ENCODE results near the gene TANC1. TPM values are rescaled to one million over a fixed set of nuclear protein-coding genes. Genes with fewer than 3 reads are reported as not detected.

The TANC1 gene
- total RNA-seq, 6 donors from 2014 or later, result 41.6 to 101 (median 75.5) TPM

DNA sequence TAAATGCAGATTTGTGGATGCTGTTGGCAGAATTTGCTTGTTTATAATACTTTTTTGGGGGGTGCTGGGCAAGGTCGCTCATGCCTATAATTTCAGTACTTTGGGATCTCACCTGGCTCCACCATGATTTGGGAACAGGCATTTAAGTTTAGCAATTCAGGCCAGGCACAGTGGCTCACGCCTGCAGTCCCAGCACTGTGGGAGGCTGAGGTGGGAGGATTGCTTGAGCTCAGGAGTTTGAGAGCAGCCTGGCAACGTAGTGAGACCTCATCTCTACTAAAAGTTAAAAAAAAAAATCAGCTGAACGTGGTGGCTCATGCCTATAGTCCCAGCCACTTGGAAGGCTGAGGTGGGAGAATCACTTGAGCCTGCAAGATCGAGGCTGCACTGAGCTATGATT is 20.7 kb downstream of the TANC1 start:
- H3K4me3 ChIP-seq, result no peak overlapping the region
- WGBS, 2 donors, result 86 to 89% methylated on average over 5 of the region's 5 CpGs
- no peaks in the 10 kb centered on the region for H3K9me3 ChIP-seq
- ATAC-seq (ENCODE audit: low FRiP score in 2 of 2) (no peak), DNase-seq (no peak)
- H3K27ac ChIP-seq, result no peak overlapping the region
- TF ChIP-seq POLR2A (IDR thresholded peaks at IDR 0.05) (no peak), POLR2AphosphoS5 (IDR thresholded peaks at IDR 0.05) (no peak), EP300 (IDR thresholded peaks at IDR 0.05) (no peak)
- TF ChIP-seq, protein P1, sequence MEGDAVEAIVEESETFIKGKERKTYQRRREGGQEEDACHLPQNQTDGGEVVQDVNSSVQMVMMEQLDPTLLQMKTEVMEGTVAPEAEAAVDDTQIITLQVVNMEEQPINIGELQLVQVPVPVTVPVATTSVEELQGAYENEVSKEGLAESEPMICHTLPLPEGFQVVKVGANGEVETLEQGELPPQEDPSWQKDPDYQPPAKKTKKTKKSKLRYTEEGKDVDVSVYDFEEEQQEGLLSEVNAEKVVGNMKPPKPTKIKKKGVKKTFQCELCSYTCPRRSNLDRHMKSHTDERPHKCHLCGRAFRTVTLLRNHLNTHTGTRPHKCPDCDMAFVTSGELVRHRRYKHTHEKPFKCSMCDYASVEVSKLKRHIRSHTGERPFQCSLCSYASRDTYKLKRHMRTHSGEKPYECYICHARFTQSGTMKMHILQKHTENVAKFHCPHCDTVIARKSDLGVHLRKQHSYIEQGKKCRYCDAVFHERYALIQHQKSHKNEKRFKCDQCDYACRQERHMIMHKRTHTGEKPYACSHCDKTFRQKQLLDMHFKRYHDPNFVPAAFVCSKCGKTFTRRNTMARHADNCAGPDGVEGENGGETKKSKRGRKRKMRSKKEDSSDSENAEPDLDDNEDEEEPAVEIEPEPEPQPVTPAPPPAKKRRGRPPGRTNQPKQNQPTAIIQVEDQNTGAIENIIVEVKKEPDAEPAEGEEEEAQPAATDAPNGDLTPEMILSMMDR (IDR thresholded peaks at IDR 0.05), result no peak
- peaks cover 23 to 50% (median 44%) of the 10 kb centered on the region in 4 donors for H3K4me1 ChIP-seq
- H3K27me3 ChIP-seq, result no peaks in the 10 kb centered on the region
- H3K36me3 ChIP-seq, result no peaks in the 10 kb centered on the region

DNA sequence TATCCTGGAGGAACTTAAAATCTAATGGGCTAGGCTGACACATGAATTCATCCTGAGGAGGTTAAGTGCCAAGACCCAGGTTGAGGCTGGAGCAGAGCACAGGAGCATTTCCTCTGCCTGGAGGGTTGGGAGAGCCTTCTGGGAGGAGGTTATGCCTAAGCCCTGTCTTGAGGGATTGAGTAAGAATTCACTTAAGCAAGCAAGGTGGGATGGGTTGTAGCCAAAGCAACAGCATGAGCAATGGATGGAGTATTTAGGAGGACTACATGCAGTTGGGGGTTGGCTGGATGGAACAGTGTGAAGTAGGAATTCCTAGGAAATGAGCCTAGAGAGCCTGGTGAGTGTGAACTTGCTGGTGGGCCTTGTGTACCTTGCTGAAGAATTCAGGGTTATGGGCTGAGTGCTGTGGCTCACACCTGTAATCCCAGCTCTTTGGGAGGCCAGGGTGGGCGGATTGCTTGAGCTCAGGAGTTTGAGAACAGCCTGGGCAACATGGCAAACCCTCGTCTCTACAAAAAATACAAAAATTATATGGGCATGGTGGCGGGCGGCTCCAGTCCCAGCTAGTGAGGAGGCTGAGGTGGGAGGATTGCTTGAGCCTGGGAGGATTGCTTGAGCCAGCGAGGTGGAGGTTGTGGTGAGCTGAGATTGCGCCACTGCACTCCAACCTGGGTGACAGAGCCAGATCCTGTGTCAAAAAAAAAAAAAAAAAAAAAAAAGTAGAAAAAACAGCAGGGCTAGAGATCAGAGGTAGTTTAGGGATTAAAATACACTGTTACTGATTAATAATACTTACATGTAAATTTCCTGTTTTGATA is 22.2 kb downstream of the TANC1 start:
- Histone ChIP-seq H3K36me3 (no peaks in the 10 kb centered on the region), H3K27ac (no peak overlapping the region), H3K4me1 (peaks cover 26 to 44% (median 41%) of the 10 kb centered on the region in 4 donors), H3K4me3 (no peak overlapping the region), H3K9me3 (no peaks in the 10 kb centered on the region), H3K27me3 (no peaks in the 10 kb centered on the region)
- TF ChIP-seq EP300 (IDR thresholded peaks at IDR 0.05) (no peak), POLR2AphosphoS5 (IDR thresholded peaks at IDR 0.05) (no peak), POLR2A (IDR thresholded peaks at IDR 0.05) (no peak)
- TF ChIP-seq, protein P1 (IDR thresholded peaks at IDR 0.05), result no peak
- WGBS, 2 donors, result 92 to 95% methylated on average over 6 of the region's 6 CpGs
- DNase-seq (no peak), ATAC-seq (ENCODE audit: low FRiP score in 2 of 2) (peak in 1 of 2 donors; percentile 7)

DNA sequence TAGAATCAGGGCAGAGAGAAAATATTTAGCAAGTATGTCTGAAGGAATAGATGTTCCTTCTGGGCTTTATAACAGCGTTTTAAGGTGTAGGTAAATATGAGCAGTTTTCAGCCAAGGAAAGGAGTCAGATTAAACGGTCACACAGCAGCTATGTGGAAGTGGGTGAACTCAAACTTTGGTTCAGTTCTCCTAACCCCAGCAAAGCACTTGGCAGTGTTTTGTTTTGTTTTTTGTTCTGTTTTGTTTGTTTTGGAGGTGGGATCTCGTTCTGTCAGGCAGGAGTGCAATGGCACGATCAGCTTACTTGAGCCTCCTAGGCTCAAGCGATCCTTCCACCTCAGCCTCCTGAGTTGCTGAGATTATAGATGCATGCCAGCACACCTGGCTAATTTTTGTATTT is 24.6 kb downstream of the TANC1 start:
- WGBS, 2 donors, result 77 to 82% methylated on average over 5 of the region's 5 CpGs

DNA sequence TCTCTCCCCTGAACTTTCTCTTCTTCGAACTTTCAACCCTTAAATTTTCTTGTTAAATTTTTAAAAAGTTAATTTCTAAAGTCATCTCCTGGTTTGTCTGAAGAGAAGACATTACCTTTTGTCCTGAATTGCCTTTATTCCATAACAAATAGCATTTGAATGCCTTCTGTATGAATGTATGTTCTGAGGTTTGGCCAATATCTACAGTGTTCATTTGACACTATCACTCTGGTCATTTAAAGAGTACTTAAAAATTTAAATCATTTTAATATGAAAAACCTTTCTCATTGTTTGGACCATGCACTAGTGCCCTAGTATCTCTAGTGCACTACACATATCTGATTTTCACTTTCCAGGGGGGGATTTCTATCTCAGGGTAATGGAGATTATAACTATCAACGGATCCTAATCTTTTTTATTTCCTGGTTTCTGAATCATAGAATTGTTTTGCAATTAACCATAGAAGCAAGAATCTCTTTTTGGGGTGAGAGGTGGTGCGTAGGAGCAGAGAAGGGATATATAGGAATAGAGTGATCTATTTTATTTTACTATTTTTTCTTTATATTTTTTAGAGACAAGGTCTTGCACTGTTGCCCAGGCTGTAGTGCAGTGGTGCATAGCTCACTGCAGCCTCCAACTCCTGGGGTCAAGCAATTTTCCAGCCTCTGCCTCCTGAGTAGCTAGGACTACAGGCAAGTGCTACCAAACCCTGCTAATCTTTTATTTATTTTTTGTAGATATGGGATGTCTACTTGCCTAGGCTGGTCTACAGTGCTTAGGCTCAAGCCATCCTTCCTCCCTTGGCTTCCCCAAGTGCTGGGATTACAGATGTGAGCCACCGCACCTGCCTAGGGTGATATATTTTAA is 25.5 kb downstream of the TANC1 start:
- WGBS, 2 donors, result 71 to 74% methylated on average over 4 of the region's 4 CpGs
- Histone ChIP-seq H3K36me3 (no peaks in the 10 kb centered on the region), H3K9me3 (no peaks in the 10 kb centered on the region), H3K27me3 (no peaks in the 10 kb centered on the region), H3K4me1 (peaks cover 22 to 62% (median 47%) of the 10 kb centered on the region in 4 donors), H3K27ac (peak overlapping the region in 1 of 4 donors; percentile 17), H3K4me3 (no peak overlapping the region)
- DNase-seq (no peak), ATAC-seq (ENCODE audit: low FRiP score in 2 of 2) (no peak)
- TF ChIP-seq, protein P1 (IDR thresholded peaks at IDR 0.05), result no peak
- no peak for TF ChIP-seq POLR2AphosphoS5 (IDR thresholded peaks at IDR 0.05)

More for the DNA sequence above, 24.6 kb downstream of the TANC1 start:
- peak overlapping the region in 1 of 4 donors; percentile 17 for H3K27ac ChIP-seq
- ATAC-seq (ENCODE audit: low FRiP score in 2 of 2) (no peak), DNase-seq (no peak)
- TF ChIP-seq POLR2AphosphoS5 (IDR thresholded peaks at IDR 0.05) (no peak), POLR2A (IDR thresholded peaks at IDR 0.05) (no peak), EP300 (IDR thresholded peaks at IDR 0.05) (no peak)
- TF ChIP-seq, protein P1 (IDR thresholded peaks at IDR 0.05), result no peak
- no peaks in the 10 kb centered on the region for H3K9me3 ChIP-seq
- H3K36me3 ChIP-seq, result no peaks in the 10 kb centered on the region
- peaks cover 19 to 59% (median 50%) of the 10 kb centered on the region in 4 donors for H3K4me1 ChIP-seq
- no peaks in the 10 kb centered on the region for H3K27me3 ChIP-seq
- no peak overlapping the region for H3K4me3 ChIP-seq
